Dermis microvascular lymphatic vessel endothelial cell (primary cell): ENCODE results near the gene ULBP2. TPM values are rescaled to one million over a fixed set of nuclear protein-coding genes. Genes with fewer than 3 reads are reported as not detected.
A peak's percentile ranks its signal among the peaks of the same experiment; 100 is the strongest.

Experiments
- DNase-seq, 2 donors: peaks; one replicate each; pipeline versions ENCODE4 v3.0.0 to v3.0.0-alpha.2; 2010; ENCODE audit warnings: low read depth in 2 of 2
- total RNA-seq: library from RNA; depleted of rRNA; stranded (reverse); fragments of >200 nt; gene quantifications from 2 replicates; pipeline ENCODE4 v1.2.1, GENCODE V29; 2014

ULBP2 gene
- 1.0 and 1.4 TPM in 2 replicates for total RNA-seq

DNA sequence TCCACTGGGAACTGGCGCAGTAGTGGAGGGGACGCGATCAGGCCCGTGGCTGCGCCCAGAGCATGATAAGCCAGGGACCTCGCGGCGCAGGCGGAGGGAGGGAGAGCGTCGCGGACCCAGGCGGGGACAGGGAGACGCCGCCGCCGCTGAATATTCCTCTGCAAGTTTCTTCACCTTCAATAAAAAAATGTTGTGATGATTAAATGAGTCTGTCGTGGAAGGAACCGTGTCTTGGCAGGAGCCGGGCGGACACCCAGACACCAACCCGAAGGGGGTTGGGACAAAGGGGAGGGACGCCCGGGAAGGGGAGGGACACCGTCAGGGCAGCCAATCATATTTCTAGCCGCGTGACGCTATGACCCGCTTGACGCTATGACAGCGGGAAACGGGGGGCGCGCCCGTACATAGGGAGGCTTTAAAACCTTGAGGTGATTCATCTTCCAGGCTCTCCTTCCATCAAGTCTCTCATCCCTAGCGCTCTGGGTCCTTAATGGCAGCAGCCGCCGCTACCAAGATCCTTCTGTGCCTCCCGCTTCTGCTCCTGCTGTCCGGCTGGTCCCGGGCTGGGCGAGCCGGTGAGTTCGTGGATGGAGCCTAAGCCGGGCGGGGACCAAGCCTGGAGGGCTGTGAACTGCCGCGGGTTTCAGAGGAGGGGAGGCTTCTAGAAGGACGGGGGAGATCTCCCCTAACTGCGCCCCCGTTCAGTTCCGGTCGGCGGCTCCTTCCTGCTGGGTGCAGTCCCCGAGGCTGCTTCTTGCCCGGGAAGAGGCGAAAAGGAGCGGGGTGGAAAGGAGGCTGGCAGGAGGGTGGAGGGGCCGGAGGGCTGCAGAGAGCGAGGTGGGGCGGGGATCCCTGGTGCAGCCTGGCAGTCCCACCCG lies at the start of gene ULBP2:
Gene ULBP2, plus strand, starts transcription at position 432 of the 878 bp plus-strand sequence. Its CDS starts 59 bp downstream, at position 491.
- peak; percentile 63 to 97 for DNase-seq

DNA sequence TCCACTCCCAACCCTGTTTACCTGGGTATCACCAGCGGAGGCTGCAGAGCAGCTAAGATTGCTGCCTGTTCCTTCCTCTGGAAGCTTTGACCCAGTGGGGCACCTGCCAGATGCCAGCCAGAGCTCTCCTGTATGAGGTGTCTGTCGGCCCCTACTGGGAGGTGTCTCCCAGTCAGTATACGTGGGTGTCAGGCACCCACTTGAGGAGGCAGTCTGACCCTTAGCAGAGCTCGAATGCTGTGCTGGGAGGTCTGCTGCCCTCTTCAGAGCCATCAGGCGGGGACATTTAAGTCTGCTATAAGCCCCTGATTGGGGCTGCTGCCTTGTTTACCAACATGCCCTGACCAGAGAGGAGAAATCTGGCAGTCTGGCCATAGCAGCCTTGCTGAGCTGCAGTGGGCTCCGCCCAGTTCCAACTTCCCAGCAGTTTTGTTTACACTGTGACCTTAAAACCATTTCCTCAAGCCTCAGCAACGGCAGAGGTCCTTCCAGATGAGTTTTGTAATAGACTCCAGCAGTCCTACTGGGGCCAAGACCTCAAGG lies 46.7 kb upstream of the ULBP2 start:
- DNase-seq = peak in 1 of 2 donors; percentile 42

DNA sequence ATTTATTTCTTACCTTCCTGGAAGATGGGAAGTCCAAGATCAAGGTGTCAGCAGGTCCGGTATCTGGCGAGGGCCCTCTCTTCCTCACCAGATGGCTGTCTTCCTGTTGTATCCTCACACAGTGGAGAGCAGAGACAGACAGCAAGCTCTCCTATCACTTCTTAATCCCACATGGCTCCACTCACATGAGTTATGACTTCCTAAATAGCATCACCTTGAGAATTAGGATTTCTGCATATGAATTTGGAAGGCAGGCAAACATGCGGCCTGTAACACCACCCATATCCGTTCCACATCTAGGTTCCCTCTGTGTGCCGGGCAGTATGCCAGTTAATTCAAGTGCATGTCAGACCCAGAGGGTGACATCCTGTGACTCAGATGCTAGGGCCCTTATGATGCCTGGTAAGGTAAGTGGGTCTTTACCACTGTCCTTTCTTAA lies 46.0 kb upstream of the ULBP2 start:
- DNase-seq = peak; percentile 33 to 86

DNA sequence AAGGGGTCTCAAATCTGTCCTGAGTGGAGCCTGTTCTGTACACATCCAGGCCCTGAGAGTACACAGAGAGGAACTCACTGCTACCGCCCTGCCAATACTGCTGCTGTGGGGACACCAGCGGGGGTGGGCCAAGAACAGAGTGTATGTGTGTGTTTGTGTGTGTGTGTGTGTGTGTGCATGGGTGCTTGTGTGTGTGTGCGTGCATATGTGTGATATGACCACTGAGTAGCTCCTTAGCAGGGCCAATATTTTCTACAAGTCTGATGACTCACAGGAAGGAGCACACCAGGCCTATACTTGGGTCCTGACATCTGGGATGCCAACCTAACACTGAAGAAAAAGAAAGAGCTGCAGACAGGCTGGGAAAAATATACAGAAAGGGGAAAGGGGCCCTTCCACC lies 45.3 kb upstream of the ULBP2 start:
- DNase-seq = peak in 1 of 2 donors; percentile 38

DNA sequence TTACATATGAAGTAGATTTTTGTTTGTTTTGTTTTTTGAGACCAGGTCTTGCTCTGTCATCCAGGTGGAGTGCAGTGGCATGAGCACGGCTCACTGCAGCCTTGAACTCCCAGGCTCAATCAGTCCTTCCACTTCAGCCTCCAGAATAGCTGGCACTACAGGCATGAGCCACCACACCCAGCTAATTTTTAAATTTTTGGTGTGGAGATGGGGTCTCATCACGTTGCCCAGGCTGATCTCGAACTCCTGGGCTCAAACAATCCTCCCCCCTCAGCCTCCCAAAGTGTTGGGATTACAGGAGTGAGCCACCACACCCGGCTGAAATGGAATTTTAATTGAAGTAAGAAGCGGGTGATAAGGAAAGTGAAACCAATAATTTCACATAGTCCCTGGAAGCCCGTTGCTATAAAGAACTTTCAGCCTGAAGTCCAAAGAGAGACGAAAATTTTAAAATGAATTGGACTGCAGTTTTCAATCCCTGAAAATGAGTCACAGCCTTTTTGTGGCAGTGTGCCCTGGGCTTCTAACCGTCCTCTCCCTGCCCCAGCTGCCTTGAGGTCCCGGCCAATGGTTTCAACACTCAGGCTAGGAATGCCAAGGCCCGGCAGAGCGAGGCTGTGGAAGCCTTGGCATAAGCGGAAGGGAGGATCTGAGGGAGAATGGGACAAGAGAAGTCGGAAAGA lies 44.7 kb upstream of the ULBP2 start:
- peak; percentile 3 to 44 for DNase-seq

DNA sequence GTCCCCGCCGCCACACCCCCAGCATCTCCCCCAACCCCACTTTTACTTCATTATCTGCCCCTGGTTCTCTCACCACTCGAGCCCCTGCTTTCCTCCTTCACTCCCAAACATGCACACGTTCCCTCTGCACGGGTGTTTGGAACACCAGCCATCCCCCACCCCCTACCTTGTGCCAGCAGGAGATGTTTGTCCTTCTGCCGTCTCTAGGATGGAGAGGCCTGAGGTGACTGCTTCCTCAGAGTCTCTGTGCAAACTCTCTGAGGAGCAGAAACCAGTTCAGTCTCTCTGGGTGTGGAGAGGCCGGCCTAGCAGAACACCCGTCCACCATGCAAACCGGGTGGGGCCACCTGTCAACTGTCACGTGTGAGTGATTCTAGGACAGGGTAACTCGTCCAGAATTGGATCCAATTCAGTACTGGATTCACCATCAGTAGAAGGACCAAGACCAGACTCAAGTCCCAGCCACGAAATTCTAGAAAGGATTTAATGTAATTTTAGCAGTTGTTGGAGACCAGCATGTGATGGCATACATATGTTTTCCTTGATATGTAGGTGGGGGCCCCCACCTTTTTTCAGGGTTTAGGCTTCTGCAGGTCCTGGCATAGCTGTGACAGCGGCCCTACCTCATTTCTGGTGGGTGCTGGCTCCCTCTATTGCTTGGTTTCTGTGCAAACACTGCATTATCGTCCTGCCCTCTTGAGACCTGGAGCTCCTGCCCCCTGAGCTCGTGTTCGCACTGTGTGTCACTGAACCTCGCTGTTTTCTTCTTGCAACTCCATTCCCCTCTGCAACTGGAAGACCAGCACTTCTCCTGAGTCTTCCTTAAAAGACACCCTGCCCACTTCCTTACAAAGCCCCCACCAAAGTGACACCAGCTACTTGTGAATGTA lies 43.7 kb upstream of the ULBP2 start, which contains the start of gene RAET1E:
Gene RAET1E, minus strand, starts transcription at position 259 of the 890 bp plus-strand sequence. CDS start 7,212 bp downstream, outside the sequence.
- DNase-seq = no peak

DNA sequence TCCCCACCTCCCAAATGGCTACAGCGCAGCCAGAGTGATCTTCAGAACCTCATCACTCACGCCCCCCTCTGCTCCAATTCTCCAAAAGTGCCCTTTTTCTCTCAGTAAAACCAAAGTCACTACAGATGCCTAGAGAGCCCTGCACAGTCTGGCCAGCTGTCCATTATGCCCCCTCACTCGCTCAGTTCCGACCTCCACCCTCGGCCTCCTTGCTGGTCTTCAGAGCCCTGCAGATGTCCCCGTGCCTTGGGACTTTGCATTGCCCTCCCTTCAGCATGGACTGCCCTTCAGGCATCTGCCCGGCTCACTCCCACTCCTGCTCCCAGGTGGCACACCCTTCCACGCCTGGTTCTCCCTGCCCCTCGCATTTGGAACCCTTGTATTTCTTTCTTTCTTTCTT lies 42.8 kb upstream of the ULBP2 start:
- no peak for DNase-seq

DNA sequence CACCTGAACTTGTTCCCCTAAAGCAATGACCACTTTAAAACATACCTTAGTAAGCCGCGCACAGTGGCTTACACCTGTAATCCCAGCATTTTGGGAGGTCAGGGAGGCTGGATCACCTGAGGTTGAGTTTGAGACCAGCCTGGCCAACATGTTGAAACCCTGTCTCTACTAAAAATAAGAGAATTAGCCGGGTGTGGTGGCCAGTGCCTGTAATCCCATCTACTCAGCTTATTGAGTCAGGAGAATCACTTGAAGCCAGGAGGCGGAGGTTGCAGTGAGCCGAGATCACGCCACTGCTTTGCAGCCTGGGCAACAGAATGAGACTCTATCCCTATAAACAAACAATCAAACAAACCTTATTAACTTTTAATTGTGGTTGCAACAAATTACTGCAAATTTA lies 42.3 kb upstream of the ULBP2 start:
- DNase-seq = no peak

GRCh38 chr6:149899926-149900619 lies 41.7 kb upstream of the ULBP2 start:
- no peak for DNase-seq

GRCh38 chr6:149900620-149901443 lies 41.0 kb upstream of the ULBP2 start:
- no peak for DNase-seq

- no peak for DNase-seq
Measured at GRCh38 chr6:149901444-149902140, 40.2 kb upstream of the ULBP2 start.

DNA sequence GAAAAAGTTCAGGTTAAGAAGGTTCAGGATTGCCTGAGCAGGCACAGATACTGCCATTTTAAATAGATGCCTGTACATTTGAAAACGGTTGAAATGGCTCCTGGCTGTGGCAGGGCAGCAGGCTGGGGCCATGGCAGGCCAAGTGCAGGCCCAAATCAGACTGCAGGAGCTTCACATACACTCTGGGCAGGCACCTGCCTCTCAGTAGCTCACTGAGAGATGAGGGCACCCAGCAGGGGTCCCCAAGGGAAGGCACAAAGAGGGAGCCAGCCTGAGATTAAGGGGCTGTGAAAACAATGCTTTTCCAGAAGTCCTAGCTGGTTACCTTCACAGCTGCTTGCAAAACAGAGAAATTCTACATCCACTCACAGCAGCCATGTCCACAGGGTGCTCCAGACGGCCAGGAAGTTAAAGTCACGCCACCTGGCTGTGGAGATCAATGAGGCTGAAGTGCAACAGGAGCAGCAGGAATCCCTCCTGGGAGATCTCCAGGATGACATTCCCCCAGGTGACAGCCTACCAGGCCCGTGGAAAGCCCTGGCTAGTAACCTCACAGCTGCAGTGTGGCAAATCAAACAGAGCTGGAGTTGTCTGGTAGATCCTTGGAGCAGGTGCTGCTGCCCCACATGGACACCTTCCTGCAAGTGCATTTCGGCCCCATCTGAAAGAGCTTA lies 37.7 kb upstream of the ULBP2 start:
- DNase-seq = no peak

- no peak for DNase-seq
Measured at GRCh38 chr6:149904661-149905370, 37.0 kb upstream of the ULBP2 start.

GRCh38 chr6:149905371-149905910 lies 36.4 kb upstream of the ULBP2 start:
- DNase-seq = no peak

- DNase-seq = no peak
Measured at GRCh38 chr6:149905911-149906371, 35.9 kb upstream of the ULBP2 start.

GRCh38 chr6:149906405-149906804 lies 35.4 kb upstream of the ULBP2 start:
- DNase-seq = no peak

- DNase-seq = no peak
Measured at GRCh38 chr6:149907317-149907716, 34.5 kb upstream of the ULBP2 start.
